Fibroblast of the conjunctiva (primary cell): ENCODE results near the gene DNASE1L1.
"Not testable (repeated sequence)": the region's sequence is repeated elsewhere in the genome, so short reads cannot be mapped to it uniquely, and the experiment has no call there.

Experiments
- DNase-seq: peaks from one replicate; pipeline ENCODE4 v3.0.0-alpha.2; 2010; ENCODE audit warnings: low read depth

DNASE1L1 gene

GRCh38 chrX:154403858-154404257 lies 5.2 kb downstream of the DNASE1L1 start:
- no peak for DNase-seq

- no peak for DNase-seq
Observed at GRCh38 chrX:154403192-154403591, 5.9 kb downstream of the DNASE1L1 start.

DNA sequence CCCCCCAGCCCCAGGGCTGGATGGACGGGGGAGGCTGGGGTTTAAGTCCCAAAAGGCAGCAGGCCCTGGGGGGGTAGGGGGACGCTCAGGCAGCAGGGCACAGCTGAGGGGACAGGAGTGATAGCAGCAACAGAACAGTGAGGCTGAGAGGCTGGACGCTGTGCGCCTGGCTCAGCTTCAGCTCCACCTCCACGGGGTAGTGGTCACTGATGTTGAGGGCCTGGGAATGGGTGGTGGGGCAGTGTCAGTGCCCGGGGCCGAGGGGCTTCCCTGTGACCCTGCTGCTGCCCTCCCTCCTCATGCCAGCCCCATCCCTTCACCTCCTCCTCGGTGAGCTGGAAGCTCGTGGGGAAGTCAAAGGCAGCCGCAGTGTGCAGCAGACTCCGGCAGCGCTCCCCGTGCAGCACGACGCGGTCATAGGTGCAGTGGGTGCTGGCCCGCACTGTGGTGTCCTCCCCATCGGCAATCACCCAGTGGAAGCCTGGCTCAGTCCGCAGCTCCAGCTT lies 6.4 kb downstream of the DNASE1L1 start:
- no peak for DNase-seq

DNA sequence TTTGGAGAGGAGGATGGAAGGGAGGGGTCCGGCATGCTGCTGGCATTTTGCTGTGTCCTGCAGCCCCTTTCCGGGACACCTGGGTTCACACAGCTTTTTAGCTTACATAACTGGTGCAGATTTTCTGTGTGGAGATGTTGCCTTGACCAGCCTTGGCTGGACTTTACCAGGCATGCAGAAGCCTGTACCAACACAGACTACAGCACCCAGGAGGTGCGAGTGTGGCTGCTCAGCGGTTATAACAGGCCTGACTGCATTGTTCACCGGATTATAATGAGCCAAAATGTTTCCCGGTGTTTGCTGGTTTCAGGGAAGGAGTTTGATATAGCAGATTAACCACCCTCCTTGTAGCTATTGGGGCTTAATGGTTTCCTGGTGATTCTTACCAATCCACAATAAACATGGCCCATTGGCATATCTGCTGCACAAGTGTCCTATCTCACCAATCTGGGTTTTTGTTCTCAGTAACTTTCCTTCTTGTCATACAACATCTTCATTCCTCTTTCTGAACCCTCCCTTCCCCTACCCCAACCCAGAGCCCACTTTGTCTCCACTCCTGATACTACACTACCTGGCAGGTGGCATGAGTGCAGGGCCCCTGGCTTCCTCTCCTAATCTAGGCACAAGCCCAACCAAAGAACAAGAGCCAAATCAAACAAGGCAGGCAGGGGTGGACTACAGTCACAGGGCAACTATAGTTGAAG lies 7.0 kb downstream of the DNASE1L1 start:
- no peak for DNase-seq

- DNase-seq: no peak
Observed at GRCh38 chrX:154401045-154401799, 7.8 kb downstream of the DNASE1L1 start.

DNA sequence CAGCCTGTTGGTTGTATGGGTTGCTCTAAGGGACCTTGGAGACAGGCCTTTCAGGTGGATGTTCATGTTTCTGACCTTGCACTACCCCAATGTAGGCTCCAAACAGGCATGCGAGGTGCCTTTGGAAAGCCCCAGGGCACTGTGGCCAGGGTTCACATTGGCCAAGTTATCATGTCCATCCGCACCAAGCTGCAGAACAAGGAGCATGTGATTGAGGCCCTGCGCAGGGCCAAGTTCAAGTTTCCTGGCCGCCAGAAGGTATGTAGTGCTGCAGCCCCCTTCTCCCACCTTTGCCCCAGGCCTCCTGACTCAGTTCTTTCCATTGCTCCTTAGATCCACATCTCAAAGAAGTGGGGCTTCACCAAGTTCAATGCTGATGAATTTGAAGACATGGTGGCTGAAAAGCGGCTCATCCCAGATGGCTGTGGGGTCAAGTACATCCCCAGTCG lies 8.7 kb downstream of the DNASE1L1 start:
- DNase-seq: not testable (repeated sequence)

DNA sequence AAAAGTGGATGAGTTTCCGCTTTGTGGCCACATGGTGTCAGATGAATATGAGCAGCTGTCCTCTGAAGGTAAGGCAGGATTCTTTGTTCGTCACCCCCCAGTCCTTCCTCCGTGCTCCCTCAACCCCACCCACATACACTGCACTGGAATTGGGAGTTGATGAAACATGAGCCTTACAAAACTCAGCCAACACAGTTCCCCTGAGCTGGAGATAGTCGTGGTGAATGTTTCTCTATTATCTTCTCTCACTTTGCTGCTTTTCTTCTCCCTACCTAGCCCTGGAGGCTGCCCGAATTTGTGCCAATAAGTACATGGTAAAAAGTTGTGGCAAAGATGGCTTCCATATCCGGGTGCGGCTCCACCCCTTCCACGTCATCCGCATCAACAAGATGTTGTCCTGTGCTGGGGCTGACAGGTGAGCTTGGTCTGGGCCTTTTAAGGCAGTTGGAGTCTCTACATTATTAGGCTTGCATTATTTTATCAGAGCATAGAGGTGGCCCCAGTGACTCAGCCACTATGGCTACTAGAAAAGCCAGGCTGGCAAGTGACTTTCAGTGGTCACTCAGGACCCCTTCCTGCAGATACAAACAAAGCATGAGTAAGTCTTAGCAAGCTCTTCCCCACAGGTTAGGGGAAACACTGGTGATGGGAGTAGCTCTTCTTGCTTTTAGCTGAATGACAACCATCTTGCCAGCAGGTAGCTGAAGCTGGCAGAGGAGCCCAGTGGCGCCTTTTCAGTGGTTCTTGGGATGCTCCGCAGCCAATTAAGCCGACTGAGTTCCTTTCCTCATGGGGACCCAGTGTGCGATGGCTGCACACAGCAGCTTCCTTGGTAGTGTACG lies 9.3 kb downstream of the DNASE1L1 start:
- DNase-seq: no peak

- DNase-seq: peak; percentile 65
Observed at GRCh38 chrX:154398668-154399526, 10.2 kb downstream of the DNASE1L1 start.

- DNase-seq: peak; percentile 96
Observed at GRCh38 chrX:154397888-154398667, 11.0 kb downstream of the DNASE1L1 start, which contains the start of gene RPL10. Gene RPL10 (plus strand): TSS chrX:154398377. CDS start chrX:154398520, 143 bp downstream.

DNA sequence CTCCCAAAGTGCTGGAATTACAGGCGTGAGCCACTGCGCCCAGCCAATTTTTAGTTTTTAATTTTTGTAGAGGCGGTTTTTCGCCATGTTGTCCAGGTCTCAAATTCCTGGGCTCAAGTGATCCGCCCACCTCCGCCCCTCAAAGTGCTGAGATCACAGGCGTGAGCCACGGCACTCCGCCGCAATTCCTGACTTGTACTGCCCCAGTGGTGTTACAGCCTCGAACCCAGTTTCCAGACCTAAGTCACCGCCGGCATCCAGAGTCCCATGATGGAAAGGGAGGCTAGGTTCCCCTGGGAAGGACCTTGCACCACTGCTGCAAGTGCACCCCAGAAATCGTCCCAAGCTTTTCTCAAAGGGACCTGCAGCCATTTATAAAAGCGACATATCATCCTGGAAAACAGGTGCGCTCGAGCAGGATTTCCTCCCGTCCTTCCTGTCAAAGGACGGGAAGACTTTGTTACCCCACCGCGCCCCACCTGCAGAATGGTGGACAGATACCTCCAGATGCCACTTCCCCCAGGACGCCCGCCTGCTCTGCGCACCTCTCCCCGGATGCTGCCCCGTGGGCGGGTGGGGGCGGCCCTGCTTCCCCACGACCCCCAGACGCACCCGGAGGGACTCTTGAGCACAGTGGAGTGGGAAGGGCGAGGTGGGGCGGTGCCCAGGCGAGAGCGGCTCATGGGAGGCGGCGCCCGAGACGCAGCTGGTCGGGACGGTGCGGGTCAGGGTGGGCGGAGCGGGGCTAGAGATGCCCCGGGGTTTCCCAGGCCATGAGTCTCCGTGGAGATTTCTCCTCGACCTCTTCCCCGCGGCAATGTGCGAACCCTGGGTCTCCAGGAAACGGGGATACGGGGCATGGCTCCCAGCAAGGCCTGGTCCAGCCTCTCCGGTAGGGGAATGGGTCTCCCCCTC lies 11.8 kb downstream of the DNASE1L1 start:
- DNase-seq: no peak

GRCh38 chrX:154396363-154396762 lies 12.7 kb downstream of the DNASE1L1 start:
- not testable (repeated sequence) for DNase-seq

DNA sequence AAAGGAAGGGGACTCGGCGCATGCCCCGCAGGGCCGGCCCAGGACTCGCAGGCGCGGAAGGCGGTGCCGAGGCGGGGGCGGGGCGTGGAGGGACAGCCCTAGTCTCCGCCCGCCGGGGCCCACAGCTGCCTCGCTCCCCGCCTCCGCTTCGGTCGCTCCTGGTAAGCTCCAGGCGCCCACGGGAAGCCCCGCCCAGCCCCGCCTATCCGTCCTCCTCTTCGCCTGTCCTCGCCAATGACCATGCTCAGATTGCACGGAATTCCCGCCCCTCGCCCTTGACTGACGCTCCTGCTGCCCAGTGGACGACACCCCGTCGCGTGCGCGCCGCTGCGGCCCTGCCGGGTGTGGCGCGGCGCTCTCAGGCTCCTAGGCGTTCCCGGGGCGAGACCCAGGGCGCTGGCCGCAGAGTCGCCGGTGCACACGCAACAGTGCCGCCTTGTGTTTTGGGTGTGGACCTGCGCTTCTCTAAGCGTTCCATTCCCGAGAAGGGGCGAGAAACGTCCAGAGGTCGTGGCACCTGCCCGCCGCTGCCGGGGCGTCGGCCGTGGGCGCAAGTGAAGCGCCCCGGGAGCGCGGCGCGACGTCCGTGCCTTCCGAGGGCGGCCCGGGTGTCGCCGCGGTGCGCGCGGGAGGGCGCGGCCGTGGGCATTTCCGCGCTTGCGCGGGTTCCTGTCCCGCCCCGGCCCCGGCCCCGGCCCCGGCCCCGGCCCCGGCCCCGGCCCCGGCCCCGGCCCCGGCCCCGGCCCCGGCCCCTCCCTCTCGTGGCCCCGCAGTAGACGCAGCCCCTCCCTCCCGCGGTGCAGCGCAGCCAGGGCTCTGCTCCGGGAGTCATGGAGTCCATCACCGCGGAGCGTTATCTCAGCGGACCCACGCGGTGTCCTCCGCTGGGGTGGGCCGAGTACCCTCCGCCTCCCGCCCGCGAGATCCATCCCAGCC lies 19.0 kb downstream of the DNASE1L1 start:
- not testable (repeated sequence) for DNase-seq

DNA sequence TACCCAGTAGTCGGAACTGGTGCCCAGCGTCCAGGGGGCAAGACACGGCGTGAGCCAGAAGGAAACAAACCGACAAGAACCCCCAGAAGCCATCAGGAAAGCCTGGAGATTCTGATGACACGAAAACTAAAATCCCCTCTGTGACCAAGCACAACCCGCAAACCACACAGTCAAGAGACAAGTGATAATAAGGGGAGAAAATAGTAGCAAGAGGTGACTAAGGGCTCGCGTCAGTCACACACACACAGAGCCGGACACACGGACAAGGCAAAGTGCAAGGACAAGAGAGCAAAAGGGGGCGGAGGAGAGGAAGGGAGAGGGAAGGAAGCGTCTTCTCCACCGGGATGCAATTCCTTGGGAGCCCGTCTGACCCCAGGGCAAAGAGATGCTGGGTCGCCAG lies 20.4 kb downstream of the DNASE1L1 start:
- DNase-seq: not testable (repeated sequence)

DNA sequence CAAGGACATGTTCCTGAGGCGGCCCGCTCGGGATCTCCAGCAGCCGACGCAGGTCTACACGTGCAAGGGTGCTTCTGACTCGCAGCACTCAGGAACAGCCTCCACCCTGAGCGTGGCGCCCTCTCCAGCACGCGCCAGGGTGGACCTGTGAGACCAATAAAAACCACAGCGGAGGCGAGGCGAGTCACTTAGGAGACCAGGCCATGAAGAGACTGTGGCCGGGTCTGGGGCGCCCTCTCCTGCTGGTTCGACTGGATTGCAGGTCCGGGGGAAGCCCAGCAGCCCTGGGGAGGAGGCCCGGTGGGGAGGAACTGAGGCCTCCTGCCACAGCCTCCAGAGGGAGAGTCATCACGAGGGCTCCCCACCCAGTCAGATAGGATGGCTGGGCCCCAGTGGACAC lies 21.0 kb downstream of the DNASE1L1 start:
- DNase-seq: not testable (repeated sequence)

DNA sequence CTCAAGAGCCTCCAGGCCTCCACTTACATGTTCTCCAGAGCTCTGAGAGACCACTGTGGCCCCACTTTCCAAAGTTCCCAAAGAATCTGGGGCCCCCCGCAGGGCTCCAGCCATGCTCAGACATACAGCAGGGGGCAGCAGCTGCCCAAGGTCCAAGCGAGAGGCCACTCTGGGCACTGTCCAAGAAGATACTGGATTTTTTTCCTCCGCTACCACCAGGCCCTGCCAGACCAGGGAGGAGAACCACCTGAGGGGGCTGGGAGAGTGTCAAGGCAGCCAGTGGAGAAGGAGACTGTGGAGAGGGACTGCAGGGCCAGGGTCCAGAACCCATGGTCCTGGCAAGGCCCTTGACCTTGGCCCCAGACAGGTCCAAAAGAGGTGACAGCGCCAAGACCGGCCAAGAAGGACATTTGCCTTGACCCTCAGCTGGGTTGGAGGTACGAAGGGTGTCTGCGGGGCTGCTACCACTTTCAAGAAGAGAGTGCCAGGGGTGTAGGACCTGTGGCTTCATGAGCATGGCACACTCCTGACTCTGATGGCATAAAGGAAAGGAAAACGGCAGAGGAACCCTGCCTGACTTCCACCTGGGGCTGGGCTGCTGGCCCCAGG lies 24.7 kb downstream of the DNASE1L1 start:
- no peak for DNase-seq

GRCh38 chrX:154383359-154384283 lies 25.4 kb downstream of the DNASE1L1 start:
- DNase-seq: no peak
